Cardiac septum (tissue), 1 donor: ENCODE results near the gene ZYX. TPM values are rescaled to one million over a fixed set of nuclear protein-coding genes. Genes with fewer than 3 reads are reported as not detected.
"Not testable (repeated sequence)": the region's sequence is repeated elsewhere in the genome, so short reads cannot be mapped to it uniquely, and the experiment has no call there.

Experiments used
- DNase-seq: peaks from one replicate; pipeline ENCODE4 v3.0.0-alpha.2; 2020; ENCODE audit warnings: low spot score
- intact Hi-C: fragments of 100-400 bp; cut with DNase I; formaldehyde crosslinking; loops from one replicate; pipeline ENCODE4 v1.14.0; 2022
- total RNA-seq: library from RNA; stranded (reverse); fragmentation: NEBNext Ultra II Directional; extraction: Animal tissue kit (Norgen Biotek cat#: 25700); gene quantifications from one replicate; pipeline ENCODE4 v1.2.1, GENCODE V29; 2021
- donor health status: DM: no; HTN: no; CAD: no.

Gene ZYX
- total RNA-seq, 1 donor from 2014 or later, result 126 TPM

DNA sequence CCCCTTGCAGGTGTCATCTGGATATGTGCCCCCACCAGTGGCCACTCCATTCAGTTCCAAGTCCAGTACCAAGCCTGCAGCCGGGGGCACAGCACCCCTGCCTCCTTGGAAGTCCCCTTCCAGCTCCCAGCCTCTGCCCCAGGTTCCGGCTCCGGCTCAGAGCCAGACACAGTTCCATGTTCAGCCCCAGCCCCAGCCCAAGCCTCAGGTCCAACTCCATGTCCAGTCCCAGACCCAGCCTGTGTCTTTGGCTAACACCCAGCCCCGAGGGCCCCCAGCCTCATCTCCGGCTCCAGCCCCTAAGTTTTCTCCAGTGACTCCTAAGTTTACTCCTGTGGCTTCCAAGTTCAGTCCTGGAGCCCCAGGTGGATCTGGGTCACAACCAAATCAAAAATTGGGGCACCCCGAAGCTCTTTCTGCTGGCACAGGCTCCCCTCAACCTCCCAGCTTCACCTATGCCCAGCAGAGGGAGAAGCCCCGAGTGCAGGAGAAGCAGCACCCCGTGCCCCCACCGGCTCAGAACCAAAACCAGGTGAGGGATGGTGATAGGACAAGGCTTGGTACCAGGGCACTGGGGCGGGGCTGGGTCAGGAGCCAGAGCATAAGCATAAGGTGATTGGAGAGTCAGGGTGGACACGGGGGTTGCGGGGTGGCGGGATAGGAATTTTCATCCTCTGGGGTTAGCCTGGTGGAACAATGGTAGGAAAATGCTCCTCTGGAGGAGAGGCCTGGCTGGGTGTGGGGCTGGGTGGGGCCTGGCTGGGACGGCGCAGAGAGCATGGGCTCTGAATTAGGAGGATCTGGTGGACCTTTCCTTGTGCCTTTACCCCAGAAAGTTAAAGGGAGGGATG lies 1.9 kb downstream of the ZYX start:
- no peak for DNase-seq
- intact Hi-C loops, result loop anchor here (5.0 to 10.0 kb wide), 3 partner anchors 96 to 522 kb away; partner anchors contain the start of genes CASP2 and TCAF1

DNA sequence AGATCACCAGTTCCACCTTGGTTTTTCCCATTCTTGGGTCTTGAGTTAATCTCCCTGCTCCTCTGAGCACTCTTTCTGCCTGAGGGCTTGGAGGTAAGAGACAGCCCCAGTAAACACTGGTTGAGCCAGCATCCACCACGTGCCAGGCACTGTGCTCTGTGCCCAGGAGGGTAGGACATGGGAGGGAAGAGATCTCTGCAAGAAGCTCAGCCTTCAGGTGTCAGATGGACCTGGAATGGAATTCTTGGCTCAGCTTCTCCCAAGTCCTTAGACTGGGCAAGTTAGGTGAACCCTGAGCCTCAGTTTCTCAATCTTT lies 2.5 kb downstream of the ZYX start:
- no peak for DNase-seq
- intact Hi-C loops, result loop anchor here (5.0 to 10.0 kb wide), 3 partner anchors 96 to 521 kb away; partner anchors contain the start of genes CASP2 and TCAF1

DNA sequence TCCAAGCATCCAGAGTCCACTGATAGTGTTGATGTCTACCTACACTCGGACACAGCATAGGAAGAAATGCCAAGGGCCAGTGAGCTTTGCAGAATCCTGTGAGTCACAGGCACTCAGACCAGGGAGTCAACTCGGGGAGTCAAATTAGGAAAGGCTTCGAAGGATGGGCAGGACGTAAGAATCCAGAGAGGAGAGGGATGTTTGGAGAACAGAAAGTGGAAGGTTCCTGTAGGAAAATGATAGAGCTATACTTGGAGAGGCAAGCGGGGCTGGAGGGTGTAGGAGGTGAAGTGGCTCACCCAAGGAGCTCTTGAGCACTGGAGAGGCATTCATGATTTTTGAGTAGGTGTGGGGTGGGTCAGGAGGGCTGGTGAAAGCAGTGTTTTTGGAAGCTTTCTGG lies 3.0 kb downstream of the ZYX start:
- DNase-seq, result no peak
- intact Hi-C loops, result loop anchor here (5.0 to 10.0 kb wide), 3 partner anchors 97 to 521 kb away; partner anchors contain the start of genes CASP2 and TCAF1

DNA sequence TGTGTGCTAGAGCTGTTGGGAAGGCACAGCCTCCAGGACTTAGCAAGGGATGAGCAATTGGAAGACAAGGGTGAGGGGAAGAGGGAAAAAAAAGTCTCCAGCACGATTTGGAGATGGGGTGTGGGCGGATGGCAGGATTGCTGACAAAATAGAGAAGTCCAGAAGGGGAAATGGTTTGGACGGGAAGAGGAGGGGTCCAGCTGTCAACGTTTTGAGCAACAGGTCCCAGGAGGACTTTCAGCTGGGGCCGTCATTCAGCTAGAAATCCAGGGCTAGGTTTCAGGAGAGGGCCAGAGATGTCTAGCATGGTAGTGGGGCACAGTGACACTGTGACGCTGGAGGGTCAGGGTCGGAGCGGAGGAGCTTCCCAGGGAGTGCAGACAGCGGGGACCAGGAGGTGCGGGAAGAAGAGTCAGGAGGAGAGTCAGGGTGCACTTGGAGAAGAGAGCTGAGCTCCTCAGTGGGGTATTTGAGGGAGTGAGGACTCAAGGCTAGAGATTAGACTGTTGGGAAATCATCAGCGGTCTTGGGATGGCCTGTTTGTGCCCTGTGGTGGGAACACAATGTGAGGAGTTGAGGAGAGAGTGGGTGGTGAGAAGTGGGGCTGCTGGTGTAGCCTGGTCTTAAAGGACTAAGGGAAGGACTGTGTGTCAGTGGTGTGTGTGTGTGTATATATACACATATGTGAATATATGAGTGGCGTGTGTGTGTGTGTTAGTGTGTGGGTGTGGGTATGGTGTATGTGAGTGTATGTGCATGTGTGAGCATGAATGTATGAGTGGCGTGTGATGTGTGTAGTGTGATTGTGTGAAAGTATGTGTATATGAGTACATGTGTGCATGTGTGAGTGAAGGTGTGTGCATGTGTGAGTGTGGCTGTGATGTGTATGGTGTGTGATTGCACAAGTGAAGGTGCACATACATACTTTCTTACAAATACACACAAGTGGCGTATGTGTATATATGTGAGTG lies 3.8 kb downstream of the ZYX start:
- intact Hi-C loops, result loop anchor here (5.0 to 10.0 kb wide), 3 partner anchors 98 to 520 kb away; partner anchors contain the start of genes CASP2 and TCAF1
- DNase-seq, result no peak

DNA sequence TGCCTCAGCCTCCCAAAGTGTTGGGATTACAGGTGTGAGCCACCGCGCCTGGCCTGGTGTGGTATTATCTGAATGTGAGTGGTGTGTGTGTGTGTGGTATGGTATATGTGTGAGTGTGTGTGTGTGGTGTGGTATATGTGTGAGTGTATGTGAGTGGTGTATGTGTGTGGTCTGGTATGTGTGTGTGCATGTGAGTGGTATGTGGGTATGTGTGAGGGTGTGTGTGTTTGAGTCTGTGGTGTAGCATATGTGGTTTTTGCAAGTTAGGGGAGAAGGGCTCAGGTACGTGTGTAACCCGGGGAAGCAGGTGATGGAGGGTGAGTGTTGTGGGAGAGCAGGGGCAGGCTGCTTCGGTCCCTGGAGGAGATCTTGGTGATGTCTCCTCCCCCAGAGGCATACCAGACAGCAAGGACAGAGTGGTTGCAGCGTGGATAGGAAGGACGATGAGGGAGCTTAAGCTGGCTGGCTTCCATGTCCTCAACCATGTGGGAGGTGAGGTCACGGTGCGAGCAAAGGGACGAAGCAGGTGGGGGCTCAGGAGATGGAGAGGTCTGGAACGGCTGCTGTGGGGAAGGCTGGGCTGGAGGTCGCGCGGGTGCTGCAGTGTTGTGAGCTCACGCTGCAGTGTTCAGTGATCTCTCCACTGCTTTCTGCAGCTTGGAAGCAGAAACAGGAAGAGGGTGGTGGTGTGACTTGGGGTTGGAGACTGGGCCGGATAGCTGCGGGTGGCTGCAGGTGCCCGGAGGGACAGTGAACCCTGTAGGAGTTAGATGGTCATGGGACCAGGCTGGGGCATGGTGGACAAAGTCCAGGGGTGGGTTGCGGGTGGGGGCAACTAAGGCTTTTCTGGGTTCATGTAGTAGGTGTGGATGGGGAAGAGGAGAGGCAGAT lies 5.0 kb downstream of the ZYX start:
- no peak for DNase-seq
- intact Hi-C loops, result loop anchor here (10.0 kb wide), 1 partner anchor 519 kb away; the partner anchor contains the start of gene TCAF1

DNA sequence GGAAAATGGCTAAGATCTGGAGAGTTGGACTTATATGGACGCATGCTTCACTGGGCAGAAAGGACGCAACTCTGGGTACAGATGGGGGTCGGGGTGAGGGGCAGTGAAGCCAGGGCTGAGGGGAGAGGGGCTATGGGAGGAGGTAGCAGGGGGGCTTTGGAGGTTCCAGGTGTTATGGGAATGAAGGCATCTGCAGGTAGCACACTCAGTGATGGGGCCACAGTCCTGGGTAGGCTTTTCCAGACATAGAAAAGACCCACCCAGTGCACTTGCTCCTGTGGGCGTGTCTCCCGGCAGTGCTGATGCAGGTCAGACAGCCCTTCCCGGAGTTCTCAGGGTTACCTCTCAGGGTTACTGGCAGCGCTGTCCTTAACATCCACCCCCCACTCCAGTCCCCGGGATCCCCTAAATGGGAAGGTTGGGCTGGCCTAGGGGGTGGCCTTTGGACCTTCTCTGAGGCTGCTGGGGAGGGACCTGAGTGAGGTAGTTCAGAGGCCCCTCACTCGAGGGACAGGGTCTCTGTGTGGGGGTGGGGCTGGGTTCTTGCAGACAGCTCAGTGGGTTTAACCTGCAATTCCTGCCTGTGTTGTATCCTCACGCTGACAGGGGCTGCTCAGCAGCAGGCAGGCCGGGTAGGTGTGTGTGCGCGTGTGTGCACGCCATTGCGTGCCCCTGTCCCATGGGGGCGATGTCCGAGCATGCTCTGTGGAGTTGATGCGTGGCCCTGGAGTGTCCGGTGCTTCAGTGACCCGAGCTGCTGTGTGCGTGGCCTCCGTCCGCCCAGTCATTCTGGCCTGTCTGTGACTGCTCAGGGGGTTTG lies 6.2 kb downstream of the ZYX start:
- DNase-seq, result peak; percentile 51
- intact Hi-C loops, result loop anchor here (10.0 kb wide), 1 partner anchor 517 kb away; the partner anchor contains the start of gene TCAF1

DNA sequence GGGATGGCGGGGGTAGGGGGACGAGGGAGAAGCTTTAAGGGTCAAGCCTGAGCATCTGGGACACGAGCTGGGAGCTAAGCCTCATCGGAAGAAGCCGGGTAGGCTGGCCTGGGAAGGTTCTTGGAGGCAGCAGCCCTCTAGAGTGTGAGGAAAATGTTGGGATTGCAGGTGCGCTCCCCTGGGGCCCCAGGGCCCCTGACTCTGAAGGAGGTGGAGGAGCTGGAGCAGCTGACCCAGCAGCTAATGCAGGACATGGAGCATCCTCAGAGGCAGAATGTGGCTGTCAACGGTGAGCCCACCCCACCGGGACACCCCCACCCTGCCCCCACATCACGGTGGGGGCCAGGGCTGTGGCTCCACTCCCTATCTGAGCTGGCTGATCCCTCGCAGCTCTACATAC lies 6.9 kb downstream of the ZYX start:
- intact Hi-C loops, result loop anchor here (10.0 kb wide), 1 partner anchor 517 kb away; the partner anchor contains the start of gene TCAF1
- DNase-seq, result no peak

DNA sequence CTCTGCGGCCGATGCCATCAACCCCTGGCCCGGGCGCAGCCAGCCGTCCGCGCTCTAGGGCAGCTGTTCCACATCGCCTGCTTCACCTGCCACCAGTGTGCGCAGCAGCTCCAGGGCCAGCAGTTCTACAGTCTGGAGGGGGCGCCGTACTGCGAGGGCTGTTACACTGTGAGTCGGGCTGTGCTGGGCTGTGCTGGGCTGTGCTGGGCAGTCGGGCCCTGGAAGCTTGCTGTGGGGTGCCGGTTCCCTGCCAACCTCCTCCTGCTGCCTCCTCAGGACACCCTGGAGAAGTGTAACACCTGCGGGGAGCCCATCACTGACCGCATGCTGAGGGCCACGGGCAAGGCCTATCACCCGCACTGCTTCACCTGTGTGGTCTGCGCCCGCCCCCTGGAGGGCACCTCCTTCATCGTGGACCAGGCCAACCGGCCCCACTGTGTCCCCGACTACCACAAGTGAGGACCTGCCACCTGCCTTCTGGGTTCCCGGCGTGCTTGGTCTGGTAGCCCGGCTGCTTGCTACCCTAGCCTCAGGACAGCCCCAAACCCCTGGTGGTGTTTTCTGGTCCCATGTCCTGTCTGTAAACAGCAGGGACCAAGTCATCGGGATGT lies 7.5 kb downstream of the ZYX start:
- DNase-seq, result peak; percentile 74
- intact Hi-C loops, result loop anchor here (10.0 kb wide), 1 partner anchor 516 kb away; the partner anchor contains the start of gene TCAF1

DNA sequence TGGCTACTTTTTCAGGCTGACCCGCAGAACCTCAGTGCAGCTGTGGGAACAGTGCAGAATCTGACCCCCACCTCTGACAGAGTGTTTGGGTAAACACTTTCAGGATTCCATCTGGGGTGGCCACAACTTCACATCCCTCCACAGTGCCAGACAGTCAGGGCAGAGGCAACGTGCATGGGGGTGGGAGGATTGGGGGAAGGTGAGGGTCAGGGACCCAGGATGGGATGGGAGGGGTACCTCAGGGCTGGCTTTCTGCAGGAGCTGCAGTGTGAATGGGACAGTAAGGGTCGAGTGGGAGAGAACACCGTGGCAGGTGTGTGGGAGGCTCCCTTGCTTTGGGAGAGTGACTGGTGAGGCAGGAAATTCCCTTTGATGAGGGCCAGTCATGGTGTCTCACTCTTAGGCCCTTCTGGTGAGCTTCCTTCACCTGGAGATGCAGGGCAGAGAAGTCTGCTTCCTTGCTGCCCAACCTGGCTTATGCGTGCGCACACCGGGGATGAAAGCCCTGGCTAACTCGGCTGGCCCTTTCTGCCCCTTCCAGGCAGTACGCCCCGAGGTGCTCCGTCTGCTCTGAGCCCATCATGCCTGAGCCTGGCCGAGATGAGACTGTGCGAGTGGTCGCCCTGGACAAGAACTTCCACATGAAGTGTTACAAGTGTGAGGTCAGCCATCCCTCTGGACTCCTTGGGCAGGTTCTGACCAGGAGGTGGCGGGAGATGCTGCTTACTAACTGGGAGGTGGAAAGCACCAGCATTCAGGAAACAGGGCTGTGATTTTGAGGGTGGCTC lies 8.4 kb downstream of the ZYX start:
- intact Hi-C loops, result loop anchor here (10.0 kb wide), 1 partner anchor 515 kb away; the partner anchor contains the start of gene TCAF1
- DNase-seq, result peak; percentile 69

DNA sequence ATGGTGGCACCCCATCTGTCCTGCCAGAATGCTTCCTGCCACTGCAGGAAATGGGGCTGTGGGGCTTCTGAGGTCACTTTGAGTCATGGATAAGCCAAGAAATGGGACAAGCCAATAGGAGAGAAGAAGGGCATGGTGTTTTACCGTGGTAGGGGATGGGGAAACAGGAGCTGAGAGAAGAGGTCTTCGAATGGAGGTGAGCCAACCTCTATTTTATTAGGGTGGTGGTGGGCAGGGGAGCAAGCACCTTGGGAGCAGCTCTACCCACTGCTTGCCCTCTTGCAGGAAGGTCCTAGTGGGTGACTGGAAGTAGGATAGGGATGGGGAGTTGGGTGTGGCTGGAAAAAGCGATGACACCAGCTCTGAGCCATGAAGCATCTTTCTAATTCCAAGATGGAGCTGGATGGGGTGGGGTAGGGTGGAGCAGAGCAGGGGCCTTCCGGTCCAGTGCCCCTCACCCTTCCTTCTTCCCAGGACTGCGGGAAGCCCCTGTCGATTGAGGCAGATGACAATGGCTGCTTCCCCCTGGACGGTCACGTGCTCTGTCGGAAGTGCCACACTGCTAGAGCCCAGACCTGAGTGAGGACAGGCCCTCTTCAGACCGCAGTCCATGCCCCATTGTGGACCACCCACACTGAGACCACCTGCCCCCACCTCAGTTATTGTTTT lies 9.1 kb downstream of the ZYX start:
- DNase-seq, result peak; percentile 59
- intact Hi-C loops, result no loop called here

DNA sequence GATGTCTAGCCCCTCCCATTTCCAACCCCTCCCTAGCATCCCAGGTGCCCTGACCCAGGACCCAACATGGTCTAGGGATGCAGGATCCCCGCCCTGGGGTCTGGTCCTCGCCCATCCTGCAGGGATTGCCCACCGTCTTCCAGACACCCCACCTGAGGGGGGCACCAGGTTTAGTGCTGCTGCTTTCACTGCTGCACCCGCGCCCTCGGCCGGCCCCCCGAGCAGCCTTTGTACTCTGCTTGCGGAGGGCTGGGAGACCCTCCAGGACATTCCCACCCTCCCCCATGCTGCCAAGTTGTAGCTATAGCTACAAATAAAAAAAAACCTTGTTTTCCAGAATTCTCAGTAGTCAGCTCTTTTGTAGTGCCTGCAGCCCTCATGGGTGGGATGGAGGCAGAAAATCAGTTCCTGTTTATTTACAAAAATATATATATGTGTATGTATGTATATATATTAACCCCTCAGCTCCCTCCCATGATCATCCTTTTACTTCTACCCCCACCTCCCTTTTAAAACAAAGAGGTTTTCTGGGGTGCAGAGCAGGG lies 9.7 kb downstream of the ZYX start:
- peak; percentile 43 for DNase-seq
- intact Hi-C loops, result no loop called here

DNA sequence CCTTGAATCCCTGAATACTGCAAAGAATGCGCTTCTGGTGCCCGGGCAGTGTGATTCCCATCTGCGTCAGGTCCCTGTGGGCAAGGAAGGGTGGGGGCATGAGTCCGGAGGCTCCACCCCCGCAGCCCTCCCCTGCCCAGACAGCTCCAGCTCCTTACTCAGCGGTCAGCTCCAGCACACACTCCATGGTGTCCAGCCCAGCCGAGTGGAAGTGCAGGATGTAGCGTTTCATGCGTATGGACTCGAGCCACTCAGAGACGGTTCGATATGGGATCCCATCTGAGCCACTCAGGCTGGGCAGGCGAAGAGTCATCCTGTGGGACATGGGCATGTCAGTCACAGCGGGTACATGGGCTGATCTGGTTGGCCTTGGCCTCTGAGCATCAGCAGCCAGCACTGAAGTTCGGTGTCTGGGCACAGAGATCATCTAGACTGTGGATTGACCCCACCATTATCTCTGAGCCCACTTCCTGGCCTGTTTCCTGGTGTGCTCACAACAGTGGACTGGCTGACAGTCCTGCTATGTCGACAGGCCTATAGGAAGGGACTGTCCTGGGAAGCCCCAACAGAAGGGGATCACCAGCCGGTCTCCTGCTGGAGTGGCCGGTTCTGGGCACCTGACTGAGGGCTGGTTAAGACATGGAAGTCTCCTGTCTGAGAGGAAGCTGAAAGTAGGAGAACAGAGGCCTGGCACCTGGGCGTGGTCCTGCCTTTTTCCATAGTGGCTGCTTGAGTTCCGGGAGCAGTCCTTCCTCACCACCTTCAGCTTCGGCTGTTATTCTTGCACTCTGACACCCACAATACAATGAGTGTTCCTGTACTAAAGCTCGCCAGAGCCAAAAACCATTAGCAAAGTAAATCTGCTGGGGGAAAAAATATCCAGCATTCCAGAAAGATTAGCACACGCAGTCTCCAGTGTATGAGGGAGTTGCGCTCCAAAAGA lies 10.6 kb downstream of the ZYX start:
- intact Hi-C loops, result no loop called here
- DNase-seq, result peak; percentile 75

DNA sequence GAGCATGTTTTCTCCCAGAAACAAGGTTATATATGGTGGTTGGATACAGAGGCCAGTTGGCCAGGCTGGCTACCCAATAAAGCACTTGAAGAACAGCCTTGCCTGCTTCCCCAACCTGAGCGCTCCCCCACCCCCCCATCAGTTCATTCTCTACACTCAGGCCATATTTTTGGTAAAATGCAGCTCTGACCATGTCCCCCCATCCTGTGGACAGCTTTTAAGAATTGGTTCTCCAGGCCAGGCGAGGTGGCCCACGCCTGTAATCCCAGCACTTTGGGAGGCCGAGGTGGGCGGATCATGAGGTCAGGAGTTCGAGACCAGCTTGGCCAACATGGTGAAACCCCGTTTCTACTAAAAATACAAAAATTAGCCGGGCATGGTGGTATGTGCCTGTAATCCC lies 11.3 kb downstream of the ZYX start:
- DNase-seq, result peak; percentile 27
- intact Hi-C loops, result not testable (repeated sequence)

DNA sequence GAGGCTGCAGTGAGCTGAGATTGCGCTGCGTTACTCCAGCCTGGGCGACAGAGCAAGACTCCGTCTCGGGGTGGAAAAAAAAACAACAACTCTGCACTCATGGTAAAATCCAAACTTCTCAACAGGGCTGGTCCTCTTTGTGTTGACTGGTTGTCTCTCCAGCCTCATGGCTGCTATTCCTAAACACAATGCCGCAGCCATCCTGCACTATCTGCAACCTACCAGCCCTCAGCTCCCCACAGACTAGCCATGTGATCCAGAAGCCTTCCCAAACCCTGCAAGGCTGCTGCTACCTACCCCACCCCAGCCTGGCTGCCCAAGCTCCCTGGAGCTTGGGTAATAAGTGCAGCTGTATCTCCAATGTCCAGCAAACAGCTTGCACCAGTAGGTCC lies 11.7 kb downstream of the ZYX start:
- intact Hi-C loops, result no loop called here
- no peak for DNase-seq
